ENCODE measurements around the gene TUBD1. TPM values are rescaled to one million over a fixed set of nuclear protein-coding genes. Genes with fewer than 3 reads are reported as not detected.
A peak's percentile ranks its signal among the peaks of the same experiment; 100 is the strongest.
"Not testable (repeated sequence)": the region's sequence is repeated elsewhere in the genome, so short reads cannot be mapped to it uniquely, and the experiment has no call there.

TUBD1 gene
- total RNA-seq = 10 to 100 TPM in 4 of 5 donors, not detected in 1; 10.1 to 28.6 (median 15.1) TPM
- polyA plus RNA-seq = 10 to 100 TPM in 1 of 3 donors, 1 to 10 TPM in 2; 5.9 to 15.3 (median 7.5) TPM
- long read RNA-seq, donor 1 = 0 reads
- long read RNA-seq, donor 2, partial matches to known transcripts = 0 of 2 reads
- long read RNA-seq, donor 2, other reads (novel, unspliced or antisense) = 0 of 2 reads
- long read RNA-seq, donor 3 = 0 reads
- long read RNA-seq, donor 4 = 0 reads
- long read RNA-seq, donor 5 = 0 reads
- long read RNA-seq, donor 6, partial matches to known transcripts = 0 of 4 reads
- long read RNA-seq, donor 6, other reads (novel, unspliced or antisense) = 0 of 4 reads
- long read RNA-seq, donor 7 = 0 reads
- long read RNA-seq, donor 8, partial matches to known transcripts = 0 of 1 reads
- long read RNA-seq, donor 8, other reads (novel, unspliced or antisense) = 0 of 1 reads
- long read RNA-seq, donor 9 = 0 reads
- long read RNA-seq, donor 10 = 0 reads

- H3K4me1 ChIP-seq = peaks cover 22 to 70% (median 55%) of the 10 kb centered on the region in 4 donors
- DNase-seq = peak; percentile 97 to 100
- peak within 1 kb of the TSS; percentile 74 to 100 (median 87) for H3K4me3 ChIP-seq
- peak within 1 kb of the TSS; percentile 86 to 98 (median 92) for H3K27ac ChIP-seq
- WGBS, 5 donors = 0 to 1% (median 0%) methylated on average over 37 to 61 of the region's 61 CpGs
- no peaks in the 10 kb centered on the region for H3K9me3 ChIP-seq
- peaks cover 0 to 25% (median 17%) of the 10 kb centered on the region in 4 donors for H3K36me3 ChIP-seq
- intact Hi-C loops (cut with DNase I; ENCODE audit: low total_unique reads) = no loop called here
- TF ChIP-seq EP300 (IDR thresholded peaks at IDR 0.05) (no peak), POLR2AphosphoS5 (IDR thresholded peaks at IDR 0.05) (peak; percentile 91 to 98 (median 95)), POLR2A (IDR thresholded peaks at IDR 0.05) (peak in 2 of 4 donors; percentile 81 to 85), CTCF (IDR thresholded peaks at IDR 0.05) (no peak)
- H3K27me3 ChIP-seq = no peaks in the 10 kb centered on the region
Measured at GRCh38 chr17:59892924-59893675, at the start of gene TUBD1, which contains the start of gene RPS6KB1. TSS of gene TUBD1 (minus strand) at chr17:59892943. CDS start at chr17:59891002, 1,941 bp downstream. TSS of gene RPS6KB1 (plus strand) at chr17:59893121. CDS start at chr17:59893185, 64 bp downstream.

- H3K27me3 ChIP-seq = no peaks in the 10 kb centered on the region
- TF ChIP-seq CTCF (IDR thresholded peaks at IDR 0.05) (no peak), EP300 (IDR thresholded peaks at IDR 0.05) (no peak), POLR2A (IDR thresholded peaks at IDR 0.05) (no peak), POLR2AphosphoS5 (IDR thresholded peaks at IDR 0.05) (no peak)
- peaks cover 51 to 99% (median 98%) of the 10 kb centered on the region in 4 donors for H3K36me3 ChIP-seq
- DNase-seq = no peak
- no peaks in the 10 kb centered on the region for H3K4me1 ChIP-seq
- 87 to 95% (median 90%) methylated on average over 1 of the region's 1 CpG for WGBS, 5 donors
- no peak overlapping the region for H3K4me3 ChIP-seq
- no peaks in the 10 kb centered on the region for H3K9me3 ChIP-seq
- intact Hi-C loops (cut with DNase I; ENCODE audit: low total_unique reads) = no loop called here
- no peak overlapping the region for H3K27ac ChIP-seq
Measured at GRCh38 chr17:59941131-59941530, 48.4 kb upstream of the TUBD1 start.

- H3K4me3 ChIP-seq; intact Hi-C loops (cut with DNase I; ENCODE audit: low total_unique reads); H3K27me3 ChIP-seq; H3K9me3 ChIP-seq; H3K27ac ChIP-seq; DNase-seq; H3K4me1 ChIP-seq: not testable (repeated sequence)
- H3K36me3 ChIP-seq = peaks cover 51 to 99% (median 98%) of the 10 kb centered on the region in 4 donors
- WGBS, 5 donors = 75 to 80% (median 76%) methylated on average over 3 of the region's 3 CpGs
Measured at GRCh38 chr17:59940697-59941096, 48.0 kb upstream of the TUBD1 start.

- peaks cover 60 to 100% (median 100%) of the 10 kb centered on the region in 4 donors for H3K36me3 ChIP-seq
- intact Hi-C loops (cut with DNase I; ENCODE audit: low total_unique reads); DNase-seq; H3K9me3 ChIP-seq; H3K27me3 ChIP-seq; H3K4me1 ChIP-seq; H3K4me3 ChIP-seq; H3K27ac ChIP-seq: not testable (repeated sequence)
- 69 to 91% (median 81%) methylated on average over 1 of the region's 1 CpG for WGBS, 5 donors
Measured at GRCh38 chr17:59933317-59933716, 40.6 kb upstream of the TUBD1 start.

- intact Hi-C loops (cut with DNase I; ENCODE audit: low total_unique reads) = not testable (repeated sequence)
Measured at GRCh38 chr17:59930768-59931167, 38.0 kb upstream of the TUBD1 start.

GRCh38 chr17:59930121-59930520, 37.4 kb upstream of the TUBD1 start:
- H3K27me3 ChIP-seq; H3K4me1 ChIP-seq; H3K9me3 ChIP-seq; H3K27ac ChIP-seq; H3K4me3 ChIP-seq; intact Hi-C loops (cut with DNase I; ENCODE audit: low total_unique reads); DNase-seq: not testable (repeated sequence)
- 86 to 100% (median 98%) methylated on average over 2 of the region's 2 CpGs for WGBS, 5 donors
- peaks cover 56 to 100% (median 100%) of the 10 kb centered on the region in 4 donors for H3K36me3 ChIP-seq

More at GRCh38 chr17:59930768-59931167, 38.0 kb upstream of the TUBD1 start:
- not testable (repeated sequence) for H3K4me1 ChIP-seq, H3K27me3 ChIP-seq, H3K27ac ChIP-seq, H3K9me3 ChIP-seq, H3K4me3 ChIP-seq
- DNase-seq = peak in 1 of 2 donors; percentile 4
- WGBS, 5 donors = 39 to 72% (median 51%) methylated on average over 3 of the region's 3 CpGs
- peaks cover 63 to 100% (median 100%) of the 10 kb centered on the region in 4 donors for H3K36me3 ChIP-seq

- intact Hi-C loops (cut with DNase I; ENCODE audit: low total_unique reads); H3K4me3 ChIP-seq; DNase-seq; H3K4me1 ChIP-seq; H3K27ac ChIP-seq; H3K9me3 ChIP-seq; H3K27me3 ChIP-seq: not testable (repeated sequence)
- peaks cover 30 to 99% (median 95%) of the 10 kb centered on the region in 4 donors for H3K36me3 ChIP-seq
- 94 to 100% (median 95%) methylated on average over 5 of the region's 5 CpGs for WGBS, 5 donors
Measured at GRCh38 chr17:59920637-59921036, 27.9 kb upstream of the TUBD1 start.
